Mononuclear cell (primary cell): ENCODE measurements around the gene TUBA8. TPM values are rescaled to one million over a fixed set of nuclear protein-coding genes. Genes with fewer than 3 reads are reported as not detected.
"Not testable (repeated sequence)": the region's sequence is repeated elsewhere in the genome, so short reads cannot be mapped to it uniquely, and the experiment has no call there.

Experiments
- H3K27me3 ChIP-seq: 2 replicates; pipeline ENCODE4 v1.6.0; 2011; ENCODE audit warnings: low read length, control low read depth; ENCODE audit not compliant: insufficient read depth
- H3K4me1 ChIP-seq: 2 replicates; pipeline ENCODE4 v1.5.1; 2011; ENCODE audit warnings: mild to moderate bottlenecking, low read length, control low read depth; ENCODE audit not compliant: insufficient read depth
- H3K4me3 ChIP-seq: 2 replicates; pipeline ENCODE4 v1.5.1; 2011; ENCODE audit warnings: mild to moderate bottlenecking, low read length, moderate library complexity
- H3K9me3 ChIP-seq: 2 replicates; pipeline ENCODE4 v1.5.1; 2011; ENCODE audit warnings: low read depth, mild to moderate bottlenecking, control low read depth, low read length
- total RNA-seq: library from RNA; depleted of rRNA; stranded (reverse); fragments of >200 nt; gene quantifications from one replicate; pipeline ENCODE4 v1.2.3, GENCODE V29; 2012

Gene TUBA8
- 7.7 TPM for total RNA-seq

GRCh38 chr22:18110194-18110953 is at the start of gene TUBA8:
TUBA8 (plus strand) TSS chr22:18110809; CDS start chr22:18110866, 57 bp downstream.
- no peak within 1 kb of the TSS for H3K4me3 ChIP-seq
- peaks cover 29% of the 10 kb centered on the region for H3K4me1 ChIP-seq
- peaks cover 4% of the 10 kb centered on the region for H3K9me3 ChIP-seq
- peaks cover 45% of the 10 kb centered on the region for H3K27me3 ChIP-seq

- no peaks in the 10 kb centered on the region for H3K9me3 ChIP-seq
- H3K4me3 ChIP-seq, result no peak overlapping the region
- peaks cover 13% of the 10 kb centered on the region for H3K4me1 ChIP-seq
- no peaks in the 10 kb centered on the region for H3K27me3 ChIP-seq
These were observed 48.2 kb upstream of the TUBA8 start for GRCh38 chr22:18062421-18062820.

- Histone ChIP-seq H3K4me1 (peaks cover 13% of the 10 kb centered on the region), H3K9me3 (no peaks in the 10 kb centered on the region), H3K27me3 (no peaks in the 10 kb centered on the region), H3K4me3 (no peak overlapping the region)
These were observed 47.3 kb upstream of the TUBA8 start for GRCh38 chr22:18063306-18063705.

- not testable (repeated sequence) for H3K27me3 ChIP-seq, H3K9me3 ChIP-seq, H3K4me3 ChIP-seq
- peaks cover 13% of the 10 kb centered on the region for H3K4me1 ChIP-seq
These were observed 46.9 kb upstream of the TUBA8 start for GRCh38 chr22:18063715-18064114.

GRCh38 chr22:18064636-18065035 is 46.0 kb upstream of the TUBA8 start:
- Histone ChIP-seq H3K4me1 (peaks cover 18% of the 10 kb centered on the region), H3K4me3 (no peak overlapping the region), H3K27me3 (no peaks in the 10 kb centered on the region), H3K9me3 (no peaks in the 10 kb centered on the region)

- Histone ChIP-seq H3K4me1 (peaks cover 18% of the 10 kb centered on the region), H3K4me3 (no peak overlapping the region), H3K27me3 (no peaks in the 10 kb centered on the region), H3K9me3 (no peaks in the 10 kb centered on the region)
These were observed 45.4 kb upstream of the TUBA8 start for GRCh38 chr22:18065256-18065655.

- H3K9me3 ChIP-seq, result no peaks in the 10 kb centered on the region
- no peaks in the 10 kb centered on the region for H3K27me3 ChIP-seq
- no peak overlapping the region for H3K4me3 ChIP-seq
- peaks cover 18% of the 10 kb centered on the region for H3K4me1 ChIP-seq
These were observed 44.3 kb upstream of the TUBA8 start for GRCh38 chr22:18066181-18066859.

GRCh38 chr22:18067121-18067520 is 43.5 kb upstream of the TUBA8 start:
- no peak overlapping the region for H3K4me3 ChIP-seq
- no peaks in the 10 kb centered on the region for H3K27me3 ChIP-seq
- no peaks in the 10 kb centered on the region for H3K9me3 ChIP-seq
- peaks cover 18% of the 10 kb centered on the region for H3K4me1 ChIP-seq

- Histone ChIP-seq H3K27me3 (no peaks in the 10 kb centered on the region), H3K4me3 (no peak overlapping the region), H3K4me1 (peaks cover 18% of the 10 kb centered on the region), H3K9me3 (no peaks in the 10 kb centered on the region)
These were observed 42.9 kb upstream of the TUBA8 start for GRCh38 chr22:18067548-18068341.

- H3K27me3 ChIP-seq, result no peaks in the 10 kb centered on the region
- no peak overlapping the region for H3K4me3 ChIP-seq
- no peaks in the 10 kb centered on the region for H3K9me3 ChIP-seq
- H3K4me1 ChIP-seq, result peaks cover 18% of the 10 kb centered on the region
These were observed 42.1 kb upstream of the TUBA8 start for GRCh38 chr22:18068381-18068988.

- Histone ChIP-seq H3K4me3 (no peak overlapping the region), H3K9me3 (no peaks in the 10 kb centered on the region), H3K27me3 (no peaks in the 10 kb centered on the region), H3K4me1 (peaks cover 18% of the 10 kb centered on the region)
These were observed 41.6 kb upstream of the TUBA8 start for GRCh38 chr22:18069041-18069440.

GRCh38 chr22:18070041-18070440 is 40.6 kb upstream of the TUBA8 start:
- H3K4me3 ChIP-seq, result no peak overlapping the region

GRCh38 chr22:18070556-18071306 is 39.9 kb upstream of the TUBA8 start:
- H3K4me1 ChIP-seq, result peaks cover 8% of the 10 kb centered on the region
- H3K4me3 ChIP-seq, result no peak overlapping the region
- H3K9me3 ChIP-seq, result no peaks in the 10 kb centered on the region
- H3K27me3 ChIP-seq, result no peaks in the 10 kb centered on the region

More at GRCh38 chr22:18070041-18070440, 40.6 kb upstream of the TUBA8 start:
- Histone ChIP-seq H3K27me3 (no peaks in the 10 kb centered on the region), H3K4me1 (peaks cover 14% of the 10 kb centered on the region), H3K9me3 (no peaks in the 10 kb centered on the region)

GRCh38 chr22:18071307-18071967 is 39.2 kb upstream of the TUBA8 start:
- H3K4me3 ChIP-seq, result not testable (repeated sequence)

More at GRCh38 chr22:18071307-18071967, 39.2 kb upstream of the TUBA8 start:
- H3K9me3 ChIP-seq, H3K27me3 ChIP-seq, H3K4me1 ChIP-seq: not testable (repeated sequence)
